Stimulated activated effector memory CD8-positive, alpha-beta T cell treated with anti-CD3 and anti-CD28 coated beads, Interleukin-12 subunit alpha, Interleukin-12 subunit beta, amount 100 ng/mL, for 72 hours (primary cell): ENCODE measurements around the gene OMA1.

ENCODE experiments used
- ATAC-seq: fragments of 150-1000 bp; cut with Tn5 transposase; 2 replicates; pipeline ENCODE4 v1.10.0; 2021
- DNase-seq, 2 donors: peaks; one replicate each; pipeline ENCODE4 v3.0.0; 2021 to 2022; ENCODE audit warnings: low spot score in 2 of 2
- H3K27ac Mint-ChIP-seq: one replicate; pipeline ENCODE4 v1.8.0; 2022; ENCODE audit warnings: mild to moderate bottlenecking, mixed read lengths
- H3K36me3 Mint-ChIP-seq: one replicate; pipeline ENCODE4 v1.8.0; 2022; ENCODE audit warnings: mild to moderate bottlenecking, mixed read lengths
- H3K4me1 Mint-ChIP-seq: one replicate; pipeline ENCODE4 v1.8.0; 2022; ENCODE audit warnings: mixed read lengths
- H3K4me3 Mint-ChIP-seq: one replicate; pipeline ENCODE4 v1.8.0; 2022; ENCODE audit warnings: mild to moderate bottlenecking, mixed read lengths
- H3K9me3 Mint-ChIP-seq: one replicate; pipeline ENCODE4 v1.8.0; 2022; ENCODE audit warnings: mixed read lengths

Gene OMA1

DNA sequence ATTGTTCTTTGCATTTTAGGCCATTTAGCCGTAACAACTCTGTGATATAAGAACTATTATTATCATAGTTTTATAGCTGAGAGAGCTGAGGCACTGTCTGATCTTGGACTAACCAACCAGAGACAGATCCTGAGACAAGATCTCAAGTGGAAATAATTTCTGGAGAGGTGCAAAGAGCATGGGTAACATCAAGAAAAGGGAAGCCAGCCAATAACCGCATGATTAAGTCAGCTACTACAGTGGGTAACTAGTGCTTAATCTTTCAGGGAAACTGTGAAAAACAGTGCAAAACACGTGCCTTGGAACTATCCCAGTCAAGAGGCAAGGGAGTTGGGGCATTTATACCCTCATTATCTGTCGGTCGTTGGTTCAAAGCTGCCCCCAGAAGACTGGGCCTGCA is 105.8 kb downstream of the OMA1 start:
- no peak overlapping the region for H3K4me3 Mint-ChIP-seq

DNA sequence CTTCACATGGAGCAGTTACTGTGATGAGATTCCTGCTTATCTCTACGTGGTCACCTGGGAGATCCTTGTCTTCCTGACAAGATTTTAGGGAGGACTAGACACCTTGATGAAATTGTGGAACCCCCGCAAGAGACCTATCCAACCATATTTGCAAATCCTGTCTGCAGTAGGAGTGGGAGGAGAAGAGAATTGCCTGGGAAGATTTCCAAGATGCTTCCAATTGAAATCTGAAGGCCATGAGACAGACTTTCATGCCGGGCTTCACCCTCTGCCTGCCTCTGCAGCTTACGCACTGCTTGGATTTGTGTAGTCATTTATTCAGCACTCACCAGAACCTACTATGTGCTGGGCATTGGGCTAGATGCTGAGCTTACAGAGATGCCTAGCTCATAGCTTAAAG is 106.6 kb downstream of the OMA1 start:
- H3K36me3 Mint-ChIP-seq = no peaks in the 10 kb centered on the region
- no peak overlapping the region for H3K4me3 Mint-ChIP-seq
- no peak overlapping the region for H3K27ac Mint-ChIP-seq
- H3K9me3 Mint-ChIP-seq = no peaks in the 10 kb centered on the region
- no peaks in the 10 kb centered on the region for H3K4me1 Mint-ChIP-seq
- ATAC-seq = no peak
- DNase-seq = no peak

More for the DNA sequence above, 105.8 kb downstream of the OMA1 start:
- ATAC-seq = no peak
- Mint-ChIP-seq H3K4me1 (no peaks in the 10 kb centered on the region), H3K36me3 (no peaks in the 10 kb centered on the region), H3K9me3 (no peaks in the 10 kb centered on the region), H3K27ac (no peak overlapping the region)
- DNase-seq = no peak

DNA sequence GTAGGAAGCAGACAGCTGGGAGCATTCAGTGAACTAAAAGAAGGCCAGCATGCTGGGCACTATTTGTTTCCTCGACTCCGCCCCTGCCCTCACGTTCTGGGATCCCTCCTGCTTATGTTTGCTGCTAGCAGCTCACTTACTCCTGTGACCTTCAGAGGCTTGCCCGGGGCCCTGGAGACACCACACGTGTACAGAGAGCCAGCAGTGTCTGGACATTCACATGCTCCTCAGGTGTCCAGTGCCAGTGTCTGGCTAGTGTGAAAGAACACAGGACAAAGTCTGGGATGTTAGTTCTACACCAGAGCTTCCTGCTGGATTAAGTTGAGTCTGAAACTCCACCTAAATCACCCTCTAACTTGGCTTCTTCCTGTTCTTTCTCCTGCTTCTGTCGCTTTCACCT is 108.1 kb downstream of the OMA1 start:
- H3K4me3 Mint-ChIP-seq = no peak overlapping the region
- no peak for DNase-seq
- H3K9me3 Mint-ChIP-seq = no peaks in the 10 kb centered on the region
- no peaks in the 10 kb centered on the region for H3K4me1 Mint-ChIP-seq
- ATAC-seq = no peak
- H3K27ac Mint-ChIP-seq = no peak overlapping the region
- H3K36me3 Mint-ChIP-seq = no peaks in the 10 kb centered on the region

DNA sequence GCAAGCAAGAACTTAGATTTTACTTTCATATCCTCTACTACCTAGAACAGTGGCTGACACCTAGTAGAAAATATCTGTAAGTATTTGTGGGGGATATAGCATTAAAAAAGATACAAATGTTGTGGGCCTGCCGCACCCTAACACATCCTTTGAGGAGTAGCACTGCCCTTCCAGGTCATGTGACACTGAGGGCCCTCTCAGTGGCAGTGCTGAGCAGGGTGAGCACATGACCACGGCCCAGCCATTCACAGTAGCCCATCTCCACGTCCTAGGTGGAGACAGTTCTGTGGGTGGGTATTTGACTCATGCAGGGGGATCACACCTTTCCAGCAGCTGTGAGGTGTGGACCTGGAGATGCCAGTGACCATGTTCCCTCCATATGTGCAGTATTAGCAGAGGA is 108.9 kb downstream of the OMA1 start:
- H3K36me3 Mint-ChIP-seq = no peaks in the 10 kb centered on the region
- DNase-seq (no peak), ATAC-seq (no peak)
- H3K4me1 Mint-ChIP-seq = no peaks in the 10 kb centered on the region
- no peak overlapping the region for H3K4me3 Mint-ChIP-seq
- no peaks in the 10 kb centered on the region for H3K9me3 Mint-ChIP-seq
- no peak overlapping the region for H3K27ac Mint-ChIP-seq

DNA sequence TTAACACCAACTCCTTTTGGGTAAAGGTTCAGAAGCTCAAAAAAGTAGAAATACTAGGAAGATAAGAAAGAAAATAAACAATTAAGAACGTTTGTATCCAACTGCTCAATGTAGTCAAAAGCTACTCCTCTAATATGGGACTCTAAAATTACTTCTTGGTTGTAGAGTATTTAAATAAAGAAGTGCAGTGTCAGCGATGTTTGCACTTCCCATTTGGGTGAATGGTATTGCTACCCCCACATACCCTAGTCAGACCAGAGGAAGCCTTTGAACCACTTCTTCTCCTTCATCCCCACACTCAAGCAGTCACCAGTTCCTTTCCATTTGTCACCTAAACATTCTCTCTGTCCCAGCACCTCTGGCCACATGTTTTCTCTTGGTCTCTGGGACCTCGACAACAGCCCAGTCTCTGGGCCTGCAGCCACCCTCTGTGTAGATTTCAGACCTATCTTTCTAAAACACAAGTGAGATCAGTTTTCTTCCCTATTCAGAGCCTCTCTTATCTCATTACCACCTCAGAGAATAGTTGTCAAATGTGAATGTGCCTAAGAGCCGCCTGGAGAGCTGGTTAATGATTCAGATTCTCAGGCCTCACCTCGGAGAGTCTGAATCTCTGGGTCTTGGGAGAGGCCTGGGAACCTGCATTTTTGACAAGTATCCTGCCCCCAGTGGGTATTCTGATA is 109.8 kb downstream of the OMA1 start:
- Mint-ChIP-seq H3K4me3 (no peak overlapping the region), H3K9me3 (no peaks in the 10 kb centered on the region), H3K27ac (no peak overlapping the region), H3K36me3 (no peaks in the 10 kb centered on the region), H3K4me1 (no peaks in the 10 kb centered on the region)
- no peak for ATAC-seq
- DNase-seq = no peak

DNA sequence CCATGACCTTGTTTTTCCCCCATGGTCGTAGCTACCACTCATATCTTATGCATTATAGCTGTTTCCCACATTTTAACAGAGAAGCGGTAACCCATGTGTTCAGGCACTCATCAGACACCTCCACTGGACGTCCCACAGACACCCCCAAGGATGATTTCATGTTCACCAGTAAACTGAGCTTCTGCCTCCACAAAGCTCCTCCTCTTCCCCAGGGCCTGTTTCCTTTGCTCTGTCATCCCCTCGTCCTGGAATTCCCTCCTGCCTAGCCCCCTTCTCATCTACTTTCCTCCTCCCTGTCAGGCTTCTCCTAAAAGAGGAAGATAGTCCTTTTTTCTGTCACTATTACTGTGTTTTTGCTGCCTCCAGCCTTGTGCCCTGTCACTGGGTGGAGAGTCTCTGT is 111.2 kb downstream of the OMA1 start:
- H3K27ac Mint-ChIP-seq = no peak overlapping the region
- no peaks in the 10 kb centered on the region for H3K9me3 Mint-ChIP-seq
- DNase-seq (no peak), ATAC-seq (no peak)
- H3K4me3 Mint-ChIP-seq = no peak overlapping the region
- no peaks in the 10 kb centered on the region for H3K36me3 Mint-ChIP-seq
- H3K4me1 Mint-ChIP-seq = no peaks in the 10 kb centered on the region

DNA sequence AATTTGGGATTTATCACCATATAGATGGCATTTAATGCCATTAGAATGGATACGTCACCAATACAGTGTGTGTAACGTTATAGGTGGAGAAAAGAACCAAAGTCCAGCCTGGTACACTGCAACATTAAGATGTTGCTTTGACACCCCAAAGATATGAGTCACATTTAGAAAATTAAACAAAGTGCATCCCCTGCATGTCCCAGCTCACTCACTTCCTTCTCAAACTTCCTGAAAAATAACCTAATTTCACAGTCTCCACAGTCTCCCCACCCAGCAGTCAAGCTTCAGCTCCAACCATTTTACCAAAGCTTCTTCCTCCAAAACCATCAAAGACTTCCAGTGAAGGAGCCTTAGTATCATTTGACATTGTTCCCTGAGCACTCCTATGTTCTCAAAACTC is 111.9 kb downstream of the OMA1 start:
- H3K36me3 Mint-ChIP-seq = no peaks in the 10 kb centered on the region
- ATAC-seq = no peak
- no peak for DNase-seq

DNA sequence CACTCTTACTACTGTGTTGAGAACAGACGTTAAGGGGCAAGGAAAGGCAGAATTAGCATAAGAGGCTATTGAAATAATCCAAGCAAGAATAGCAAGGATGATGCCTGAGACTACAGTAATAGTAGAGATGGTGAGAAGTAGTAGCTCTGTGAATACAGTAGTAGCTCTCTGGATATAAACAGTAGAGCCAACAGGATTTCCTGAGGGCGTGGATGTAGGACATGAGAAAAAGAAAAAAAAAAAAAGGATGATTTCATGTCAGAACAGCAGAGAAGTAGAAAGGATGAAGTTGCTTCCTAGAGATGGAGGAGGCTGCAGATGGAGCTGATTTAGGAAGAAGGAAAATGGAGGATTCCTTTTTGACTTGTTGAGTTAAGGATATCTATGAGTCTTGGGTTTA is 112.3 kb downstream of the OMA1 start:
- DNase-seq = no peak
- Mint-ChIP-seq H3K27ac (no peak overlapping the region), H3K9me3 (peaks cover 2% of the 10 kb centered on the region), H3K36me3 (no peaks in the 10 kb centered on the region), H3K4me1 (no peaks in the 10 kb centered on the region), H3K4me3 (no peak overlapping the region)
- no peak for ATAC-seq

More for the DNA sequence above, 111.9 kb downstream of the OMA1 start:
- Mint-ChIP-seq H3K9me3 (no peaks in the 10 kb centered on the region), H3K4me1 (no peaks in the 10 kb centered on the region), H3K4me3 (no peak overlapping the region), H3K27ac (no peak overlapping the region)

DNA sequence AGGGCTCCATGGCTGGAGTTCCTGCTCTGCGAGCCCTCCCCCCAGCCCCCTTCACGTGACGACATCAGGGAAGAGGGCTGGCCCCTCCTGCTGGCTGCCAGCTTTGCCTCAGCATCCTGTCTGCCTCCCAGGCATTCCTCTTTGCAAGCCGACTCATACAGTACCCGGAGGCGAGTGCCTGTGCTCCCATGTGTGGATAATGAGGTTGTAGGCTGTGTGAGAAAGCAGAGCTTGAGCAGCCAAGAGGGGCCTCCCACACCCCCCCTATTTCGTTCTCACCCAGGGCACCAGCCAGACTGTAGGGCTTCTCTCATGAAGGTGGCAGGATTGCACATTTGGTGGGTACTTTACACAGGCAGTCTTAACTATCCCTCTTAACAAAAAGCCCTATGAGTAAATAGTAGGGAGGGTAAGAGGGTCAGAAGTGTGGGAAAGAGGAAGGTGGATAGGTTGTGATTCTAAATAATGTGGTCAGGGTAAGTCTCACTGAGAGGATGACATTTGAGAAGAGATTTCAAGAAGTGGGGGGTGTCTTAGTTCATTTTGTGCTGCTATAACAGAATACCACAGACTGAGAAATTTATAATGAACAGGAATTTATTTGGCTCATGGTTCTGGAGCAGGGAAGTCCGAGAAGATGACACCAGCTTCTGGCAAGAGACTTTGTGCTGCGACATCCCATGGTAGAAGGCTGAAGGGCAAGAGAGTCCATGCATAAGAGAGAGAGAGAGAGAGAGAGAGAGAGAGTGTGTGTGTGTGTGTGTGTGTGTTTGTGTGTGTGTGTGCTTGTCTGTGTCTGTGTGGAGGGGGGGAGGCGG is 113.5 kb downstream of the OMA1 start:
- ATAC-seq = no peak
- no peak overlapping the region for H3K27ac Mint-ChIP-seq
- H3K4me3 Mint-ChIP-seq = no peak overlapping the region
- H3K4me1 Mint-ChIP-seq = no peaks in the 10 kb centered on the region
- DNase-seq = no peak
- H3K36me3 Mint-ChIP-seq = no peaks in the 10 kb centered on the region
- peaks cover 5% of the 10 kb centered on the region for H3K9me3 Mint-ChIP-seq

DNA sequence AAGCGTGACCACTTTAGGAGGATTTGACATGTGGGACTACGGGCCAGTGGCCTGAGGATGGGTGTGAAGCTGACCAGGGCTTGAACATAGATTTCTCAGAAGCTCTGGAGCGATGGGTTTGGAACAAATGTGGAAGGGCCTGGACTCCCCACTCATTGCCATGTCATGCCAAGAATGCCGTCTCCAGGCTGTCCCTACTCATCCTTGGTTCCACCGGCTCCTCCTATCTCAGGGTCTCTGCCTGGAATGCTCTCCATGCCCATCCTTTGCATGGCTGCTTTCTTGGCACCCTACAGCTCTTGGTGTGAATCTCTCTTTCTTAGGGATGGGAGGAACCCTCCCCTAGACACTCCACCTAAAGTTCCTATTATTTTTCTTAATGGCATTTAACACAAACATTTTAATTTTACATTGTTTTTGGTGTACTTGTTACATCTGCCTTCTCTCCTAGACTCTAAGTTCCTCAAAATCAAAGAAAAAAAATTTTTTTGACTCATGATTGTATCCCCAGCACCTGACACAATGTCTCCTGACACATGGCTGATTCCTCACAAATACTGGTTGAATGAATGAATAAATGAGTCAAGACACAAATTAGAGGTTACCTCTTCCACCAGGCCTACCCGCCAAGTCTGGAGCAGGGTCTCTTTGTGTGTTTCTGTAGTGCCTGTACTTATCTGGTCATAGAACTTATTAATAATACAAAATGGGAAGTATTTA is 114.5 kb downstream of the OMA1 start:
- DNase-seq = no peak
- Mint-ChIP-seq H3K4me3 (no peak overlapping the region), H3K4me1 (no peaks in the 10 kb centered on the region), H3K9me3 (peaks cover 5% of the 10 kb centered on the region), H3K27ac (no peak overlapping the region), H3K36me3 (no peaks in the 10 kb centered on the region)
- no peak for ATAC-seq
